Measurements from ENCODE around the gene CEP290. TPM values are rescaled to one million over a fixed set of nuclear protein-coding genes. Genes with fewer than 3 reads are reported as not detected.
"Not testable (repeated sequence)": the region's sequence is repeated elsewhere in the genome, so short reads cannot be mapped to it uniquely, and the experiment has no call there.

CEP290 gene
- total RNA-seq, 2 donors from 2014 or later = 8.5 to 9.7 TPM

GRCh38 chr12:88063375-88063774 is 78.5 kb downstream of the CEP290 start:
- intact Hi-C loops (cut with DNase I, micrococcal nuclease) = no loop called here
- DNase-seq = no peak
- ATAC-seq = no peak

GRCh38 chr12:88062474-88062873 is 79.4 kb downstream of the CEP290 start:
- intact Hi-C loops (cut with DNase I, micrococcal nuclease) = no loop called here
- DNase-seq (no peak), ATAC-seq (no peak)

- DNase-seq = no peak
- intact Hi-C loops (cut with DNase I, micrococcal nuclease) = no loop called here
- ATAC-seq = no peak
Measured at GRCh38 chr12:88058719-88059077, 83.2 kb downstream of the CEP290 start.

GRCh38 chr12:88057994-88058718 is 83.7 kb downstream of the CEP290 start:
- ATAC-seq (no peak), DNase-seq (peak in 1 of 2 donors; percentile 25)
- intact Hi-C loops (cut with DNase I, micrococcal nuclease) = no loop called here

GRCh38 chr12:88056571-88056970 is 85.3 kb downstream of the CEP290 start:
- ATAC-seq (no peak), DNase-seq (no peak)
- intact Hi-C loops (cut with DNase I, micrococcal nuclease) = no loop called here

GRCh38 chr12:88052686-88053085 is 89.2 kb downstream of the CEP290 start:
- ATAC-seq = peak; percentile 59
- peak in 1 of 2 donors; percentile 15 for DNase-seq
- intact Hi-C loops (cut with DNase I, micrococcal nuclease) = no loop called here

- intact Hi-C loops (cut with DNase I, micrococcal nuclease) = no loop called here
- DNase-seq = no peak
- no peak for ATAC-seq
Measured at GRCh38 chr12:88044035-88044434, 97.9 kb downstream of the CEP290 start.

- no peak for DNase-seq
Measured at GRCh38 chr12:88037770-88038169, 104.1 kb downstream of the CEP290 start.

GRCh38 chr12:88036353-88036965 is 105.4 kb downstream of the CEP290 start:
- no peak for ATAC-seq
- intact Hi-C loops (cut with DNase I, micrococcal nuclease) = no loop called here

More at GRCh38 chr12:88037770-88038169, 104.1 kb downstream of the CEP290 start:
- intact Hi-C loops (cut with DNase I, micrococcal nuclease) = no loop called here
- no peak for ATAC-seq

GRCh38 chr12:88035907-88036289 is 106.0 kb downstream of the CEP290 start:
- DNase-seq (peak in 1 of 2 donors; percentile 9), ATAC-seq (peak; percentile 54)

More at GRCh38 chr12:88036353-88036965, 105.4 kb downstream of the CEP290 start:
- no peak for DNase-seq

GRCh38 chr12:88035271-88035906 is 106.5 kb downstream of the CEP290 start:
- peak; percentile 88 to 94 for DNase-seq
- peak; percentile 98 for ATAC-seq
- intact Hi-C loops (cut with DNase I, micrococcal nuclease) = no loop called here

More at GRCh38 chr12:88035907-88036289, 106.0 kb downstream of the CEP290 start:
- intact Hi-C loops (cut with DNase I, micrococcal nuclease) = no loop called here

GRCh38 chr12:88031161-88031560 is 110.7 kb downstream of the CEP290 start:
- DNase-seq; ATAC-seq; intact Hi-C loops (cut with DNase I, micrococcal nuclease): not testable (repeated sequence)

- ATAC-seq (peak; percentile 67), DNase-seq (no peak)
- intact Hi-C loops (cut with DNase I, micrococcal nuclease) = no loop called here
Measured at GRCh38 chr12:88029093-88029665, 112.7 kb downstream of the CEP290 start, which contains the start of gene C12orf50. C12orf50 (minus strand) TSS chr12:88029401; CDS start chr12:88026962, 2,439 bp downstream.

- DNase-seq (no peak), ATAC-seq (no peak)
- intact Hi-C loops (cut with DNase I, micrococcal nuclease) = no loop called here
Measured at GRCh38 chr12:88026196-88026595, 115.7 kb downstream of the CEP290 start.

GRCh38 chr12:88017964-88018363 is 123.9 kb downstream of the CEP290 start:
- ATAC-seq (no peak), DNase-seq (no peak)
- intact Hi-C loops (cut with DNase I, micrococcal nuclease) = no loop called here

- ATAC-seq = no peak
- intact Hi-C loops (cut with DNase I, micrococcal nuclease) = no loop called here
Measured at GRCh38 chr12:88015825-88016224, 126.1 kb downstream of the CEP290 start.

GRCh38 chr12:88011755-88012154 is 130.1 kb downstream of the CEP290 start:
- intact Hi-C loops (cut with DNase I, micrococcal nuclease) = no loop called here
- ATAC-seq (no peak), DNase-seq (no peak)

More at GRCh38 chr12:88015825-88016224, 126.1 kb downstream of the CEP290 start:
- no peak for DNase-seq

- intact Hi-C loops (cut with DNase I, micrococcal nuclease) = no loop called here
- DNase-seq (no peak), ATAC-seq (no peak)
Measured at GRCh38 chr12:88006351-88006750, 135.5 kb downstream of the CEP290 start.

GRCh38 chr12:88001327-88001726 is 140.6 kb downstream of the CEP290 start:
- intact Hi-C loops (cut with DNase I, micrococcal nuclease) = no loop called here
- ATAC-seq (no peak), DNase-seq (no peak)

Data from left colon (tissue), 2 donors.